GM12874 (cell line): ENCODE data around the gene FAM210B.

Experiments used
- TF ChIP-seq, protein P1 (sequence below): IDR thresholded peaks from 2 replicates; pipeline ENCODE4 v1.5.1; 2011; ENCODE audit warnings: low read depth, mild to moderate bottlenecking, control low read depth, low read length, moderate library complexity; ENCODE audit not compliant: insufficient read depth

The FAM210B gene, protein sequence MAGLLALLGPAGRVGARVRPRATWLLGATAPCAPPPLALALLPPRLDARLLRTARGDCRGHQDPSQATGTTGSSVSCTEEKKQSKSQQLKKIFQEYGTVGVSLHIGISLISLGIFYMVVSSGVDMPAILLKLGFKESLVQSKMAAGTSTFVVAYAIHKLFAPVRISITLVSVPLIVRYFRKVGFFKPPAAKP

DNA sequence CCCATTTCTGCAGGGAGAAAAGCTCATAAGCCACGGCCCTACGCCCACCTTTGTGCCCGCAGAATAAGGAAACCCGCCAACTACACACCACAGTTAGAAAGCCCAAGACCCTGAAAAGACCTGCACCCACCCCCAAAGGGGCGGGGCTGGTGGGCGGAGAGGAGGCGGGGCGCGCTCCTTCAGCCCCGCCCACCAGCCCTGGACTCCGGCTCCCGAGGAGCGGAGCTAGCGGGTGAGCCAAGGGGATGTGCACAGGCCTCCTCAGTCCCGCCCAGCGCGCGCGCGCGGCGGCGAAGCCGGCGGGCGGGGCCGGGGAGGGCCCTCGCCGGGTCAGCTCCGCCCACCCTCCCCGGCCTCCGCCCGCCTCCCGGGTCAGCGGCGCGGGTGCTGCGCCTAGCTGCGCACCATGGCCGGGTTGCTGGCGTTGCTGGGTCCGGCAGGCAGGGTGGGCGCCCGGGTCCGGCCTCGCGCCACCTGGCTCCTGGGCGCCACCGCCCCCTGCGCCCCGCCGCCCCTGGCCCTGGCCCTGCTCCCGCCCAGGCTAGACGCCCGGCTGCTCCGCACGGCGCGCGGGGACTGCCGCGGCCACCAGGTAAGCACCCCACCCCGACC, at the start of gene FAM210B:
TSS of gene FAM210B (plus strand) at position 375 of the 612 bp plus-strand sequence. CDS start at position 407, 32 bp downstream.
- TF ChIP-seq, protein P1, sequence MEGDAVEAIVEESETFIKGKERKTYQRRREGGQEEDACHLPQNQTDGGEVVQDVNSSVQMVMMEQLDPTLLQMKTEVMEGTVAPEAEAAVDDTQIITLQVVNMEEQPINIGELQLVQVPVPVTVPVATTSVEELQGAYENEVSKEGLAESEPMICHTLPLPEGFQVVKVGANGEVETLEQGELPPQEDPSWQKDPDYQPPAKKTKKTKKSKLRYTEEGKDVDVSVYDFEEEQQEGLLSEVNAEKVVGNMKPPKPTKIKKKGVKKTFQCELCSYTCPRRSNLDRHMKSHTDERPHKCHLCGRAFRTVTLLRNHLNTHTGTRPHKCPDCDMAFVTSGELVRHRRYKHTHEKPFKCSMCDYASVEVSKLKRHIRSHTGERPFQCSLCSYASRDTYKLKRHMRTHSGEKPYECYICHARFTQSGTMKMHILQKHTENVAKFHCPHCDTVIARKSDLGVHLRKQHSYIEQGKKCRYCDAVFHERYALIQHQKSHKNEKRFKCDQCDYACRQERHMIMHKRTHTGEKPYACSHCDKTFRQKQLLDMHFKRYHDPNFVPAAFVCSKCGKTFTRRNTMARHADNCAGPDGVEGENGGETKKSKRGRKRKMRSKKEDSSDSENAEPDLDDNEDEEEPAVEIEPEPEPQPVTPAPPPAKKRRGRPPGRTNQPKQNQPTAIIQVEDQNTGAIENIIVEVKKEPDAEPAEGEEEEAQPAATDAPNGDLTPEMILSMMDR, result no peak

DNA sequence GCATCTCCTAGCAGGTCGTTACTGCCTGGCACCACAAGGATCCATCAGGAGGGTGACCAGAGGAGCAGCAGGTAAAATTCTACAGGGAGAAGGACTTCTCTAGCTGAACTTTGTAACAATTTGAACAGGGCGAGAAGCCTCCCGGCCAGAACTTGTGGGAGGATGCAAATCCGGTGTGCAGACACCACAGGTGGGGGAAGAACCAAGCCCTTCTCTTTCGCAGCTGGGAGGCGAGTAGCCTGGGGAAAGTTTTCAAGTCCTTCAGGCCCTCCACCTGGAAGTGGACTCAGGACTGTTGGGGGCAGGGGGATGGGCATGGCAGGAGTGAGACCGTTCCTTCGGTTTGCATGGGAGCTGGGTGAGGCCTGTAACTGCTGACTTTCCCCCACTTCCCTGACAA, 42.7 kb upstream of the FAM210B start:
- TF ChIP-seq, protein P1, result no peak

DNA sequence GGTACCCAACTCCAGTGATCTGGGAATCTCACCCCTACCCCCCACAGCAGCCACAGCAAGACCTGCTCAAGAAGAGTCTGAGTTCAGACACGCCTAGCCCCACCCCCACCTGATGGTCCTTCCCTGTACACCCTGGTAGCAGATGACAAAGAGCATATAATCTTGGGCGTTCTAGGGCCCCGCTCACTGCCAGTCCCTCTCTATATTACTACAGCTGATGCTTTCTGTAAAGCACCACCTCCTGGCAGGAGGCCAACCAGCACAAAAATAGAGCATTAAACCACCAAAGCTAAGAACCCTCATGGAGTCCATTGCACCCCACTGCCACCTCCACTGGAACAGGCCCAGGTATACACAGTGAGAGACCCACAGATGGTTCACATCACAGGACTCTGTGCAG, 42.3 kb upstream of the FAM210B start:
- TF ChIP-seq, protein P1, result no peak

DNA sequence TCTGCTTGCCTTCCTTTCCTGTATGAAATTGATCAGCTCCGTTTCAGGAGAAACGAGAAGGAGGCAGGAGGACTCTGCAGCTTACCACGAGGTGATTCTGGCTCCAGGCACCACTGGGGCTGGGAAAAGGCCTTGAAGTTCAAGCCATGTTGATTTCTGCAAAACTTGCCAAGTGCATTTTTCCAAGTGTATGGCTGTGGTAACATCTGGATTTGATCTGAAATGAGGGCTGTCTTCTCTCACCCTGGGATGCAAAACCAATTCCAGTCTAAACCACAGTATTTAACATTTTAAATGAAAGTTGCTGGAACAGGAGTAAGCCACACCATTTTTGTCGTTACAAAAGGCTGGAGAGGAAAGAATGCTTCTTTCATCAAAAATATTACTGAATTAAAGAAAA, 36.1 kb upstream of the FAM210B start:
- TF ChIP-seq, protein P1, result no peak

DNA sequence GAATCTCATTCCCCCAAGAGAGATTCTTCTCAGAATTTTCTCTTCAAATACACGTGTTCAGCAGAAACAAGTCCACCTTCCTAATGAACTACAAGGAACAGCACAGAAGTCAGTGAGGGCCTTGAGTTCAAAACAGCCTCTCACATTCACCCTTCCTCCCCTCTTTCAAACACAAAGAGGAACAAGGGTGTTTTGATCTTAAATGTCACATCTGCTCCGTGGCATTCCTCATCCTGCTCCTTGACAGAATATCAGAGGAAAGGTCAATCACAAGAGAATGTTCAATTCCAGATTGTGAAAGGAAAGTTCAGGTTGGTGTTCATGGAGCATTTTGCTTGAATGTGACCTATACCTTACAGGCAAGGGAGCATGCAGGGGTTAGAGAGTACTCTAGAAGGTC, 35.6 kb upstream of the FAM210B start:
- TF ChIP-seq, protein P1, result no peak

DNA sequence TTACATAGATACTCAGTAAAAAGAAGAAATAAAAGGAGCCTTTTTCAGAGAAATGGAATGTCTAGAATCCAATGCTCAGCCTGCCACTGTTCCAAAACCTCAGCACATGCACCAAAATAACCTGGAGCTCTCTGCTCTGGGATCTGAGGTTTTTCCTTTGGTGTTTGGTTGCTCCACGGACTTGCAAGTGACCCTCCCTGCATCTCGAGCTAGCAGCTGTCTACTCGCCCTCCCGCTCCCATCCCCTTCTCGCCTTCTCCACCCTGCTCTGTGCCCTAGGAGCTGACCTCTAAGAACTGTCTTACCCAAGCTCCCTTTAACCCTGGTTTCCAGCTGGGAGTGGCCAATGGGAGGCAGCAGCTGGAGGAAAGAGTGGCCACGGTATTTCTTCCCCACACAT, 35.1 kb upstream of the FAM210B start:
- TF ChIP-seq, protein P1, result no peak

DNA sequence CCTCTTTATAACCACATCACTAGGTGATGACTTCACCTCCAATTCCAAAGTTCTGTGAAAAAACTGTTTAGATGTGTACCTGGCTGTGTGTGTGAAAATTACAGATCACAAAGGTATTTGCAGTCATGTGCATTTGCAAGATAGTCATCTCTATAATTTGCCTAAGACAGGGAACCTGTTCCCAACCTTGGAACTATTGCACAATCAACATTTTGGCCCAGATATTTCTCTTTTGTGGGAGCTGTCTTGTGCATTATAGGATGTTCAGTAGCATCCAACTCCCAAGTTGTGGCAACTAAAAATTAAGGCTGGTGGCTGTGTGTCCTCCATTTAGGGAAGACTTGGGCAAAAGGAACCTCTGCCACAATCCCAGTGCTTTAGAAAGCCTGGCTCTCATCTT, 34.0 kb upstream of the FAM210B start:
- TF ChIP-seq, protein P1, result no peak
